Keratinocyte (primary cell): Measurements from ENCODE around the gene MTCH1.

Experiments
- CTCF ChIP-seq, 3 experiments: IDR thresholded peaks in 1 of 3; conservative IDR thresholded peaks in 1 of 3; optimal IDR thresholded peaks in 1 of 3; 2 replicates in 2 of 3; 3 replicates in 1 of 3; pipeline versions ENCODE3 to v1.5.1; 2011; ENCODE audit warnings: low read length in 3 of 3, mild to moderate bottlenecking in 3 of 3, moderate library complexity in 2 of 3, control low read depth in 1 of 3, inconsistent platforms in 1 of 3; ENCODE audit not compliant: insufficient read depth in 2 of 3; ENCODE audit errors: extremely low read depth in 1 of 3
- EZH2 ChIP-seq: IDR thresholded peaks from one replicate; pipeline ENCODE4 v1.6.1; 2012; ENCODE audit warnings: inconsistent platforms, mild to moderate bottlenecking, low read length, moderate library complexity

DNA sequence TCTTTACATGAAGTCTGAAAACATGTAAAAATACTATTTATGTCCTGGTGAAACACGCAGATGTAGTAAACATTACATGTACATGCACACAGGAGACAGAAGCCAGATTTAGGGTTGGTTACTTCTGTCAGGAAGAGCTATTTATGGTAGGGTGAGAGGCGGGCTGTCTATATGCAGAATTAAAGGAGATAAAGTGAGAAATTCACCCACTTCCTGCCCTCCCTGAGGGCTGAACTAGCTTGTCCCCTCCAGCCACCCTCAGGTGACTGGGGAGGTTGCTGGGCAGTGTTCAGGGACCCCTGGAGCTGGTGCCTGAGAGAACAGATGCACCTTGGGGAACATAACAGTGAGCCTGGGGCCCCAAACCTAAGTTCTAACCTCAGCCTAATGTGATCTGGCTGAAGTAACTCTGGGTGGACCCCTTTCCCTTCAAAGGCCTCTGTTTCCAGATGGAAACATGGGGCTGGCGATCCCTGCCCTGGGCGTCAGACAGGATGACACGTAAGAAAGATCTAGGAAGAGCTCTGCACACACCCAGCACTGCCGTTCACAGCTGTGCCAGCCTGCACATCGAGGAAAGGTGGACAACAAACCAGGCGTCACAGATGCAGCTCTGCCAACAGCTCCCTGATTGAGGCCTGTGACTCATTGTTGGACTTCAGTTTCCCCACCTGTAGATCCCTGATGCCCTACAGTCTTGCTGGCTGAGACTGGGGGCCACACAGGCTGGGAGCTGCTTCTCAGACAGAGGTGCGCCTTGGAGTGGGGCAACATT lies 30.1 kb downstream of the MTCH1 start:
- TF ChIP-seq CTCF (optimal IDR thresholded peaks at IDR 0.05 in 1 of 3, IDR thresholded peaks at IDR 0.05 in 1 of 3, conservative IDR thresholded peaks at IDR 0.05 in 1 of 3; ENCODE audit: extremely low read depth in 1 of 3, insufficient read depth in 2 of 3, low read length in 3 of 3) = no peak
- no peak for TF ChIP-seq EZH2
